ENCODE data around the gene ITGA1.

ITGA1 gene

DNA sequence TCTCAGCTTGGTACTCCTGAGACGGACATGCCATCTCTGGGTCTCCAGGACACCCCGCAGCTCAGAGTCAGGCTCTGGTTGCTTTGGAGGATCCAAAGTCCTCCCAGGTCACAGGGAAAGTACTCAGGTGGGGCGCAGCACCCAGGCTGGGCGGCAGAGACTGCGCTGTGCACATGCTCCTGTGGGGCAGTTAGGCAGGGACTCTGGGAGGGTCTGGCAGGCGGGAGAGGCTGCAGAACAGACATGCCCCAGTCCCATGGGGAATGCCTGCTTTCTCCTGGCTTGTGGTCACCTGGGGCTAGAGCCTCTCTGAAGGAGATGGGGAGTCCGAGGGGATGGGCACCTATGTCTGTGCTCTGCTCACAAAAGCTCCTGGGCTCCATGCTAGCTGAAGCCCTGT lies 156.1 kb downstream of the ITGA1 start:
- Histone ChIP-seq H3K9me3 (ENCODE audit: control insufficient read depth, low read depth, low read length) (no peaks in the 10 kb centered on the region), H3K27me3 (ENCODE audit: control insufficient read depth, insufficient read depth, low read length) (no peaks in the 10 kb centered on the region), H3K27ac (ENCODE audit: low read length) (no peak overlapping the region), H3K36me3 (ENCODE audit: control insufficient read depth, low read depth, low read length) (no peaks in the 10 kb centered on the region), H3K4me1 (ENCODE audit: control insufficient read depth, low read depth, low read length) (no peaks in the 10 kb centered on the region), H3K4me3 (ENCODE audit: low read length) (no peak overlapping the region), H3K9ac (ENCODE audit: low read length) (no peak overlapping the region)

- no peaks in the 10 kb centered on the region for H3K36me3 ChIP-seq (ENCODE audit: control insufficient read depth, low read depth, low read length)
- no peak overlapping the region for H3K4me3 ChIP-seq (ENCODE audit: low read length)
- H3K27ac ChIP-seq (ENCODE audit: low read length) = no peak overlapping the region
- no peaks in the 10 kb centered on the region for H3K9me3 ChIP-seq (ENCODE audit: control insufficient read depth, low read depth, low read length)
- no peak overlapping the region for H3K9ac ChIP-seq (ENCODE audit: low read length)
- H3K4me1 ChIP-seq (ENCODE audit: control insufficient read depth, low read depth, low read length) = no peaks in the 10 kb centered on the region
- no peaks in the 10 kb centered on the region for H3K27me3 ChIP-seq (ENCODE audit: control insufficient read depth, insufficient read depth, low read length)
Measured at GRCh38 chr5:52945040-52945439, 157.3 kb downstream of the ITGA1 start.

DNA sequence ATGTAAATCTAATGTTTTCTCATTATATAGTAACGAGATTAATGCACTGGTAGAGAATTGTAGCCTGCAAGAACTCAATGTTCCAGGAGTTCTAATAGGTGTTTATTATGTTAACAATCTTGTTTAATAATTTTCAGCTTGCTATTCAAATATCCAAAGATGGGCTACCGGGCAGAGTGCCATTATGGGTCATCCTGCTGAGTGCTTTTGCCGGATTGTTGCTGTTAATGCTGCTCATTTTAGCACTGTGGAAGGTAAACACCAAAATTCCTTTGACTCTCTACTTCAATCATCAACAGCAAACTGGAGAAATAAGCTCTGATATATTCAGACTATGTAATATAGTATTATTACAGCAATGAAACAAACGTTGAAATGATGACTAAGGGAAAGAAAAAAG lies 159.5 kb downstream of the ITGA1 start:
- H3K27ac ChIP-seq (ENCODE audit: low read length) = no peak overlapping the region
- no peaks in the 10 kb centered on the region for H3K36me3 ChIP-seq (ENCODE audit: control insufficient read depth, low read depth, low read length)
- no peaks in the 10 kb centered on the region for H3K4me1 ChIP-seq (ENCODE audit: control insufficient read depth, low read depth, low read length)
- no peaks in the 10 kb centered on the region for H3K27me3 ChIP-seq (ENCODE audit: control insufficient read depth, insufficient read depth, low read length)
- H3K4me3 ChIP-seq (ENCODE audit: low read length) = no peak overlapping the region
- no peaks in the 10 kb centered on the region for H3K9me3 ChIP-seq (ENCODE audit: control insufficient read depth, low read depth, low read length)
- no peak overlapping the region for H3K9ac ChIP-seq (ENCODE audit: low read length)

DNA sequence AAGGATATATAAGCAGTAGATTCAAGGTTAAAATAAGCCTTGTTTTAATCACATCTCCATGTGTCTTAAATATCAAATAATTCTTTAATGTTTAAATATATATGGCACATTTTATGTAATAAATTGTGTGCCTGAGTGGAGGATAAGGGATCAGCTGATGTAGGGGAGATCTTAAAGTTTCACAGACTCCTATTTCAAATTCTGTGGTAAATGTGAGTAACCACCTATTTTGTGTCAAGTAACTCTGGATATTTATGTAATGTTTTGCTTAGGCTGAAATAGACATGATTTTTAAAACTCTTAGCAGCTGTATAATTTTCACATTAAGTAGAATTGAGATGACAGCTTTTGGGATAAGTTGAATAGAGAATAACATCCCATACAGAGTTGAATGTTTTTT lies 160.1 kb downstream of the ITGA1 start:
- Histone ChIP-seq H3K4me3 (ENCODE audit: low read length) (no peak overlapping the region), H3K27me3 (ENCODE audit: control insufficient read depth, insufficient read depth, low read length) (no peaks in the 10 kb centered on the region), H3K36me3 (ENCODE audit: control insufficient read depth, low read depth, low read length) (no peaks in the 10 kb centered on the region), H3K27ac (ENCODE audit: low read length) (no peak overlapping the region), H3K4me1 (ENCODE audit: control insufficient read depth, low read depth, low read length) (no peaks in the 10 kb centered on the region), H3K9ac (ENCODE audit: low read length) (no peak overlapping the region), H3K9me3 (ENCODE audit: control insufficient read depth, low read depth, low read length) (no peaks in the 10 kb centered on the region)

DNA sequence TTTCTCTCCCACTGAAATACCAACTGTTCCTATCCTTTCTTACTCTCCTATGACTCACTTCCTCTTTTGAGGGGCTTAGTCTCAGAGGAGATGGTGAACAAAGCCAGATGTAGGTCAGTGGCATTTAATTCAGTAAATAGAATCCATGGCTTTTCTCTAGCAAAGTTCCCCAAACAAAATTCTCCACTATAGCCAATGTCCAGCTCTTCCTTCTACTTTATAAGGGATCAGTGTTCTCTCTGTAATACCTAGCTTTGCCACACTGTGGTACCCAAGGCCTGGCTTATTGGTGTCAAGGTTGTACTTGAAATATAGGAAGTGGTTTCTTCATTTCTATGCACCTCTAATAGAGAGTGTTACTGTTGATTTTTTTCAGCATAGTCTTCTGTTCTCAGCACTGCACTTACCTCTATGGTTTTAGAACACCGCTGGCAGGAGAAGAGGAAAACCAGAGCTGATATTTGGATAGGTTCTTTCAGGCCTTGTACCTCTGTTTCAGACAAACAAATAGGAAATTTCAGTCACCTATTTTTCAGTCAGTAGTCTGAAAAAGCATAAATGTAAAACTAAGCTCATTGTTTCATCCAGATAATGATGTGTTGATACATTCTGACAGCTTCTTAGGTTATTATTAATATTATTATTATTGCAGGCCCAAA lies 160.8 kb downstream of the ITGA1 start:
- H3K9ac ChIP-seq (ENCODE audit: low read length) = no peak overlapping the region
- no peaks in the 10 kb centered on the region for H3K27me3 ChIP-seq (ENCODE audit: control insufficient read depth, insufficient read depth, low read length)
- H3K4me3 ChIP-seq (ENCODE audit: low read length) = no peak overlapping the region
- no peaks in the 10 kb centered on the region for H3K36me3 ChIP-seq (ENCODE audit: control insufficient read depth, low read depth, low read length)
- no peak overlapping the region for H3K27ac ChIP-seq (ENCODE audit: low read length)
- H3K4me1 ChIP-seq (ENCODE audit: control insufficient read depth, low read depth, low read length) = no peaks in the 10 kb centered on the region
- H3K9me3 ChIP-seq (ENCODE audit: control insufficient read depth, low read depth, low read length) = no peaks in the 10 kb centered on the region

- no peaks in the 10 kb centered on the region for H3K27me3 ChIP-seq (ENCODE audit: control insufficient read depth, insufficient read depth, low read length)
- H3K27ac ChIP-seq (ENCODE audit: low read length) = no peak overlapping the region
- H3K9ac ChIP-seq (ENCODE audit: low read length) = no peak overlapping the region
- no peaks in the 10 kb centered on the region for H3K36me3 ChIP-seq (ENCODE audit: control insufficient read depth, low read depth, low read length)
- H3K4me1 ChIP-seq (ENCODE audit: control insufficient read depth, low read depth, low read length) = no peaks in the 10 kb centered on the region
- no peak overlapping the region for H3K4me3 ChIP-seq (ENCODE audit: low read length)
- no peaks in the 10 kb centered on the region for H3K9me3 ChIP-seq (ENCODE audit: control insufficient read depth, low read depth, low read length)
Measured at GRCh38 chr5:52950686-52951085, 163.0 kb downstream of the ITGA1 start.

DNA sequence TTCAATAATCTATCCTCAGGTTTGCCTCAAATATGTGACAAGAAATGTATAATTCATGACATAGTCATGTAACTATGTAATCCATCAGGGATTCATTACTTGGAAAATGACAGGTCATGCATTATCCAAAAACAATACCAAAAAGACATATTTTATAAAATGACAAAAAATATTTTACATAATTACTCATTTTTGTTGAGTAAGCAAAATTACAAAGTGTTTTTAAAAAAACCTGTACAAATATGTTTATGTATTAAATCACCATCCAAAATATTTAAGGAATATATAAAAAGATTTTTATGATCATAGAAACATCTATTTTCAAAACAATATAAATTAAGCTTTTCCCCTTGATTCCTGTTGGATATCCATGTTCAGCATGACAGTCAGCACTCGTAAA lies 164.8 kb downstream of the ITGA1 start:
- Histone ChIP-seq H3K4me3 (ENCODE audit: low read length) (no peak overlapping the region), H3K4me1 (ENCODE audit: control insufficient read depth, low read depth, low read length) (no peaks in the 10 kb centered on the region), H3K36me3 (ENCODE audit: control insufficient read depth, low read depth, low read length) (no peaks in the 10 kb centered on the region), H3K27me3 (ENCODE audit: control insufficient read depth, insufficient read depth, low read length) (no peaks in the 10 kb centered on the region), H3K9me3 (ENCODE audit: control insufficient read depth, low read depth, low read length) (no peaks in the 10 kb centered on the region), H3K9ac (ENCODE audit: low read length) (no peak overlapping the region), H3K27ac (ENCODE audit: low read length) (no peak overlapping the region)

GRCh38 chr5:52956014-52956413 lies 168.3 kb downstream of the ITGA1 start:
- no peak overlapping the region for H3K4me3 ChIP-seq (ENCODE audit: low read length)
- no peak overlapping the region for H3K9ac ChIP-seq (ENCODE audit: low read length)
- no peaks in the 10 kb centered on the region for H3K36me3 ChIP-seq (ENCODE audit: control insufficient read depth, low read depth, low read length)
- H3K9me3 ChIP-seq (ENCODE audit: control insufficient read depth, low read depth, low read length) = no peaks in the 10 kb centered on the region
- H3K4me1 ChIP-seq (ENCODE audit: control insufficient read depth, low read depth, low read length) = no peaks in the 10 kb centered on the region
- no peak overlapping the region for H3K27ac ChIP-seq (ENCODE audit: low read length)
- no peaks in the 10 kb centered on the region for H3K27me3 ChIP-seq (ENCODE audit: control insufficient read depth, insufficient read depth, low read length)

DNA sequence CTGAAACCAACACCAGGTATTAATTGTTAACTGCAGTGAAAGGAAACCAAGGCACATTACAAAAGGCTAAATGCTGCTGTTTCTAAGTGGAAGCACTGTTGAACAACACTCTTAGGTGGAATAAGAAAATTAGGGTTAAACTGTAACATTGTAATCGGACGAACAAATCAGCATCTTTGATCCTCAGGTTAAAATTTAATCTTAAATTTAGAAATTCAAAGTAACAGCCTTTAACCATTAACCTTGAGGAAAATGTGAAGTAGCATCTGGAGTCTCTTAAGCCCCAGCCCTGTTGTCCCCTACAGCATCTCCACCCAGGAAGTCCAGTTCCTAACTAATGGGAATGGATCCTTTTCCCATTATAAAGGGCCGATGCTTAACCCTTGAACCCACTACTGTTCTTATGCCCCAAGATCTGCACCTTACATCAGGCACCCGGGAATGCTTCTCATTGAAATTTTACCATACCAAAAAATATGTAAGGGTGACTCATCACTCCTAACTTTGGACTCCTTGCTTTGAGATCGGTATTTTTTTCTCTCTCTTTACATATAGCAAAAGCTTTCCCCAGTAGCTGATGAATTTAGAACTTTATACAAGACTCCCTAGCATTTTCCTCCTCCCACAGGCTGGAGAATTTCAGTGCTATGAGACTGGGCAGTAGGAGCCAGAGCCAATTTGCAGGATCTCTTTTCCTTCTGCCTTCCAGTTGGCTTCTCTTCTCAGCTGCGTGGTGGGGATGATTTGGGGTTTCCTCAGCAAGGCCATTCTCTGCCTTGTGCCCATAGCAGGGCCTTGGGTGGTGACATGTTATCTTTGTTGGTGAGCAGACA lies 169.4 kb downstream of the ITGA1 start:
- Histone ChIP-seq H3K9me3 (ENCODE audit: control insufficient read depth, low read depth, low read length) (no peaks in the 10 kb centered on the region), H3K9ac (ENCODE audit: low read length) (no peak overlapping the region), H3K36me3 (ENCODE audit: control insufficient read depth, low read depth, low read length) (no peaks in the 10 kb centered on the region), H3K4me1 (ENCODE audit: control insufficient read depth, low read depth, low read length) (no peaks in the 10 kb centered on the region), H3K27ac (ENCODE audit: low read length) (no peak overlapping the region), H3K4me3 (ENCODE audit: low read length) (no peak overlapping the region), H3K27me3 (ENCODE audit: control insufficient read depth, insufficient read depth, low read length) (no peaks in the 10 kb centered on the region)

- Histone ChIP-seq H3K9ac (ENCODE audit: low read length) (no peak overlapping the region), H3K27me3 (ENCODE audit: control insufficient read depth, insufficient read depth, low read length) (no peaks in the 10 kb centered on the region), H3K4me1 (ENCODE audit: control insufficient read depth, low read depth, low read length) (no peaks in the 10 kb centered on the region), H3K27ac (ENCODE audit: low read length) (no peak overlapping the region), H3K9me3 (ENCODE audit: control insufficient read depth, low read depth, low read length) (no peaks in the 10 kb centered on the region), H3K36me3 (ENCODE audit: control insufficient read depth, low read depth, low read length) (no peaks in the 10 kb centered on the region), H3K4me3 (ENCODE audit: low read length) (no peak overlapping the region)
Measured at GRCh38 chr5:52961274-52961681, 173.6 kb downstream of the ITGA1 start.

DNA sequence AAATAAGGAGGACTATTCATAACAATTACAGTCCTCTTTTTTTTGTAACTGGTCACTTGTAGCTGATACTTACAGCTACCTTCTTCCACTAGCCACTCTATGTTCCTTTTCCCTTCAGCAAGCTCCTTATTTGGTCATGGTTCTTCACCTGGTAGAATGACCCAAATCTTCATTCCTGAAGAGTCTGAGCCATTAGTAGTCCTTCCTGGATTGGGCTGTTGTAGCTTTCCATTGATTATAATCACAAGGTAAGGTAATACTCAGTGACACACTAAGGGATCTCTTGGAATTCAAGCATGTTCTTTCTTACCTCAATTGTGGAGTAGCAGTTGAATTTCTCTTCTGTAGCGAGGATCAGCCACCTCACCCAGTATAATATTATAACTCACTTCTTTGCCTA lies 175.9 kb downstream of the ITGA1 start:
- no peak overlapping the region for H3K27ac ChIP-seq (ENCODE audit: low read length)
- no peaks in the 10 kb centered on the region for H3K36me3 ChIP-seq (ENCODE audit: control insufficient read depth, low read depth, low read length)
- no peaks in the 10 kb centered on the region for H3K9me3 ChIP-seq (ENCODE audit: control insufficient read depth, low read depth, low read length)
- H3K4me1 ChIP-seq (ENCODE audit: control insufficient read depth, low read depth, low read length) = no peaks in the 10 kb centered on the region
- H3K9ac ChIP-seq (ENCODE audit: low read length) = no peak overlapping the region
- H3K4me3 ChIP-seq (ENCODE audit: low read length) = no peak overlapping the region
- no peaks in the 10 kb centered on the region for H3K27me3 ChIP-seq (ENCODE audit: control insufficient read depth, insufficient read depth, low read length)

DNA sequence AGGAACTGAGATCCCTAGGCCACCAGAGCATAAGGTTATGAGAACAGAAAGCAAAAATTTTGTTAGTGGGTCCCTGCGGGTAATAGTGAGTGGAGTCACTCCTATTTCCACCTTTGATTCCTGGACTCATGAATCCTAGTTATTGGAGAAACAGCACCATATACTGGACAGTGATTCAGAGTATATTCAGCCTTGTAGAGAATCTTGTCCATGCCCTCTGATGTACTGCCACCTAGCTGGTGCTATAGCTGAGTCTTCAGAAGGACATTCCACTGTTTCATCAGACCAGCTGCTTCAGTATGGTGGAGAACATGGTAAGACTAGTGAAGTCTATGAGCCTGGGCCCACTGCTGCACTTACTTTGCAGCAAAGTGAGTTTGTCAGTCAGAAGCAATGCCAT lies 176.4 kb downstream of the ITGA1 start:
- Histone ChIP-seq H3K9ac (ENCODE audit: low read length) (no peak overlapping the region), H3K9me3 (ENCODE audit: control insufficient read depth, low read depth, low read length) (no peaks in the 10 kb centered on the region), H3K4me3 (ENCODE audit: low read length) (no peak overlapping the region), H3K27me3 (ENCODE audit: control insufficient read depth, insufficient read depth, low read length) (no peaks in the 10 kb centered on the region), H3K27ac (ENCODE audit: low read length) (no peak overlapping the region), H3K4me1 (ENCODE audit: control insufficient read depth, low read depth, low read length) (no peaks in the 10 kb centered on the region), H3K36me3 (ENCODE audit: control insufficient read depth, low read depth, low read length) (no peaks in the 10 kb centered on the region)
